Peyer's patch (tissue), 4 donors: ENCODE results near the gene TDRD7.

ENCODE experiments used
- POLR2A ChIP-seq, 2 donors: fragments of 450-650 bp; IDR thresholded peaks; one replicate each; pipeline ENCODE4 v1.5.1; 2017; ENCODE audit warnings: antibody characterized with exemption in 2 of 2, mild to moderate bottlenecking in 2 of 2, moderate library complexity in 2 of 2
- TF ChIP-seq, protein P1 (sequence below), 6 experiments: fragments of 450-650 bp in 4 of 6; fragments of 200-600 bp in 2 of 6; sonication (generic) in 1 of 6; IDR thresholded peaks; one replicate each; pipeline ENCODE4 v1.5.1; 2017 to 2019; ENCODE audit warnings: antibody characterized with exemption in 6 of 6, mild to moderate bottlenecking in 3 of 6, moderate library complexity in 1 of 6

DNA sequence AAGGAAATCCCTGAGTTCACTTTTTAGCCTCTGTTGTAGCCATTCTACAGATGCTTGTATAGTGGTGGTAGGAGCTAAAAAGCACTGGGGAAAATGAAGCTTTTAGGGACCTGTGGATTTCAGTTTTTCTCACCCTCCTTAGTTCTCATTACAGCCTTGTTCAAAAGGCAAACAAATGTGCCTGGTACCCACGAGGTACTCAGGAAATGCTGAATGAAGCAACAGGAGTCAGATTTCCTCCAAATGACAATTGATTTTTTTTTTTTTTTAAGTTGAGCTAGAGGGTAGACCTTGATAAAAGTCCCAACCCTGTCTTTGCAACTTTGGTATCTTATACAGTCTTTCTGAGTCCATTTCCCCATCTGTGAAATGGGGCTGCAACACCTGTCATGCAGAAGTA is 68.3 kb downstream of the TDRD7 start:
- TF ChIP-seq, protein P1, sequence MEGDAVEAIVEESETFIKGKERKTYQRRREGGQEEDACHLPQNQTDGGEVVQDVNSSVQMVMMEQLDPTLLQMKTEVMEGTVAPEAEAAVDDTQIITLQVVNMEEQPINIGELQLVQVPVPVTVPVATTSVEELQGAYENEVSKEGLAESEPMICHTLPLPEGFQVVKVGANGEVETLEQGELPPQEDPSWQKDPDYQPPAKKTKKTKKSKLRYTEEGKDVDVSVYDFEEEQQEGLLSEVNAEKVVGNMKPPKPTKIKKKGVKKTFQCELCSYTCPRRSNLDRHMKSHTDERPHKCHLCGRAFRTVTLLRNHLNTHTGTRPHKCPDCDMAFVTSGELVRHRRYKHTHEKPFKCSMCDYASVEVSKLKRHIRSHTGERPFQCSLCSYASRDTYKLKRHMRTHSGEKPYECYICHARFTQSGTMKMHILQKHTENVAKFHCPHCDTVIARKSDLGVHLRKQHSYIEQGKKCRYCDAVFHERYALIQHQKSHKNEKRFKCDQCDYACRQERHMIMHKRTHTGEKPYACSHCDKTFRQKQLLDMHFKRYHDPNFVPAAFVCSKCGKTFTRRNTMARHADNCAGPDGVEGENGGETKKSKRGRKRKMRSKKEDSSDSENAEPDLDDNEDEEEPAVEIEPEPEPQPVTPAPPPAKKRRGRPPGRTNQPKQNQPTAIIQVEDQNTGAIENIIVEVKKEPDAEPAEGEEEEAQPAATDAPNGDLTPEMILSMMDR (IDR thresholded peaks at IDR 0.05), result no peak
- TF ChIP-seq POLR2A (IDR thresholded peaks at IDR 0.05), result no peak
